ENCODE results near the gene ZFYVE16.
"Not testable (repeated sequence)": the region's sequence is repeated elsewhere in the genome, so short reads cannot be mapped to it uniquely, and the experiment has no call there.

Gene ZFYVE16

GRCh38 chr5:80399526-80400239 is 8.2 kb upstream of the ZFYVE16 start:
- DNase-seq (ENCODE audit: low read depth), result no peak
- TF ChIP-seq, protein P1, sequence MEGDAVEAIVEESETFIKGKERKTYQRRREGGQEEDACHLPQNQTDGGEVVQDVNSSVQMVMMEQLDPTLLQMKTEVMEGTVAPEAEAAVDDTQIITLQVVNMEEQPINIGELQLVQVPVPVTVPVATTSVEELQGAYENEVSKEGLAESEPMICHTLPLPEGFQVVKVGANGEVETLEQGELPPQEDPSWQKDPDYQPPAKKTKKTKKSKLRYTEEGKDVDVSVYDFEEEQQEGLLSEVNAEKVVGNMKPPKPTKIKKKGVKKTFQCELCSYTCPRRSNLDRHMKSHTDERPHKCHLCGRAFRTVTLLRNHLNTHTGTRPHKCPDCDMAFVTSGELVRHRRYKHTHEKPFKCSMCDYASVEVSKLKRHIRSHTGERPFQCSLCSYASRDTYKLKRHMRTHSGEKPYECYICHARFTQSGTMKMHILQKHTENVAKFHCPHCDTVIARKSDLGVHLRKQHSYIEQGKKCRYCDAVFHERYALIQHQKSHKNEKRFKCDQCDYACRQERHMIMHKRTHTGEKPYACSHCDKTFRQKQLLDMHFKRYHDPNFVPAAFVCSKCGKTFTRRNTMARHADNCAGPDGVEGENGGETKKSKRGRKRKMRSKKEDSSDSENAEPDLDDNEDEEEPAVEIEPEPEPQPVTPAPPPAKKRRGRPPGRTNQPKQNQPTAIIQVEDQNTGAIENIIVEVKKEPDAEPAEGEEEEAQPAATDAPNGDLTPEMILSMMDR (conservative IDR thresholded peaks at IDR 0.05; ENCODE audit: low read depth, low read length), result no peak
- H3K4me3 ChIP-seq (ENCODE audit: low read length), result no peak overlapping the region

DNA sequence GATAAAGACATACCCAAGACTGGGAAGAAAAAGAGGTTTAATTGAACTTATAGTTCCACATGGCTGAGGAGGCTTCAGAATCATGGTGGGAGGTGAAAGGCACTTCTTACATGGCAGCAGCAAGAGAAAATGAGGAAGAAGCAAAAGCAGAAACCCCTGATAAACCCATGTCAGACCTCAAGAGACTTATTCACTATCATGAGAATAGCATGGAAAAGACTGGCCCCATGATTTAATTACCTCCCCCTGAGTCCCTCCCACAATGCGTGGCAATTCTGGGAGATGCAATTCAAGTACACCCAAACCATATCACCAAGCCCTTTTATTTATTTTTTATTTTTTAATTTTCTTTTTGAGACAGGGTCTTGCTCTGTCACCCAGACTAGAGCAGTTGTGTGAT is 7.5 kb upstream of the ZFYVE16 start:
- not testable (repeated sequence) for DNase-seq (ENCODE audit: low read depth)

DNA sequence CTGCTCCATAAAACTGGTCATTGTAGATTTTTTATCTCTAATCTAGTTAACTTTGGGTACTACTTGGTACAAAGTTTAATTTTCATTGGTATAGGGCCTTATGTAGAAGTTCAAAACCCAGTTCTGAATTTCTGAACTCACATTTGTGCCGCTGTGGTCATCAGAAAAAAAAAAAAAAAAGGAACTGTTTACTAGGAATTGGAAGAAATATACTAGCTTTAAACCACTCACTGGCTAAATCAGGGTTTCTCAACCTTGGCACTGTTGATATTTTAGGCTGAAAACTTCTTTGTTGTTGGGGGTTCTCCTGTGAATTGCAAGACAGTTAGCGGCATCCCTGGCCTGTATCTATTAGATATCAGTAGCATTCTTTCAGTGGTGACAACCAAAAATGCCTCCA is 4.1 kb upstream of the ZFYVE16 start:
- TF ChIP-seq, protein P1 (conservative IDR thresholded peaks at IDR 0.05; ENCODE audit: low read depth, low read length), result no peak
- H3K4me3 ChIP-seq (ENCODE audit: low read length), result no peak overlapping the region
- no peak for DNase-seq (ENCODE audit: low read depth)

More for the DNA sequence above, 7.5 kb upstream of the ZFYVE16 start:
- not testable (repeated sequence) for H3K4me3 ChIP-seq (ENCODE audit: low read length)

DNA sequence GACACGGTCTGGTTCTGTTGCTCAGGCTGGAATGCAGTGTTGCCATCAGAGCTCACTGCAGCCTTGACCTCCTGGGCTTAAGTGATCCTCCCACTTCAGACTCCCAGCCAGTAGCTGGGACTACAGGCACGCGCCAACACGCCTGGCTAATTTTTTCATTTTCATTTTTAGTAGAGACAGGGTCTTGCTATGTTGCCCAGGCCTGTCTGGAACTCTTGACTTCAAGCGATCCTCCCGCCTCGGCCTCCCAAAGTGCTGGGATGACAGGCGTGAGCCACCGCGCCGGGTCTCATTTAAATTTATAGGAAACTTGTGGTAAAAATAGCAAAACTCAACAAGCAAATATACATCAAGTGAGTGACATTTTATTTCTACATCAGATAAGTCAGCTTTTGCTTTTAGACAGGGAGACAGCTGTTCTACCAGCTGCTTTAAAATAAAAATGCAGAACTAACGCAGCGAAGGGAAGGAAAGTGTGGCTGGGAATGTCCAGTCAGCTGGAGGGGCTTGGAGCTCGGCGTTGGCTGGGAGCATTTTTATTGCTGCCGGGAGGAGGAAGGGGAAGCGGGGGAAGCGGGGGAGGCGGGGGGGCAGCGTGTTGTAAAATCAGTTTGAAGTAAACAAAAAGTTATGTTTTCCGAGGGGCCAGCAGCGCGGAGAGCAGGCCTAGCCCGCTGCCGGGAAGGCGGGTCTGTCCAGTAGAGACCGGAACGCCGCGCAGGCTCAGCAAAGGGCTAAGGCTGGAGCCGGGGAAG is 707 bp upstream of the ZFYVE16 start:
- TF ChIP-seq, protein P1 (conservative IDR thresholded peaks at IDR 0.05; ENCODE audit: low read depth, low read length), result no peak
- no peak for DNase-seq (ENCODE audit: low read depth)
- H3K4me3 ChIP-seq (ENCODE audit: low read length), result peak overlapping the region; percentile 89

DNA sequence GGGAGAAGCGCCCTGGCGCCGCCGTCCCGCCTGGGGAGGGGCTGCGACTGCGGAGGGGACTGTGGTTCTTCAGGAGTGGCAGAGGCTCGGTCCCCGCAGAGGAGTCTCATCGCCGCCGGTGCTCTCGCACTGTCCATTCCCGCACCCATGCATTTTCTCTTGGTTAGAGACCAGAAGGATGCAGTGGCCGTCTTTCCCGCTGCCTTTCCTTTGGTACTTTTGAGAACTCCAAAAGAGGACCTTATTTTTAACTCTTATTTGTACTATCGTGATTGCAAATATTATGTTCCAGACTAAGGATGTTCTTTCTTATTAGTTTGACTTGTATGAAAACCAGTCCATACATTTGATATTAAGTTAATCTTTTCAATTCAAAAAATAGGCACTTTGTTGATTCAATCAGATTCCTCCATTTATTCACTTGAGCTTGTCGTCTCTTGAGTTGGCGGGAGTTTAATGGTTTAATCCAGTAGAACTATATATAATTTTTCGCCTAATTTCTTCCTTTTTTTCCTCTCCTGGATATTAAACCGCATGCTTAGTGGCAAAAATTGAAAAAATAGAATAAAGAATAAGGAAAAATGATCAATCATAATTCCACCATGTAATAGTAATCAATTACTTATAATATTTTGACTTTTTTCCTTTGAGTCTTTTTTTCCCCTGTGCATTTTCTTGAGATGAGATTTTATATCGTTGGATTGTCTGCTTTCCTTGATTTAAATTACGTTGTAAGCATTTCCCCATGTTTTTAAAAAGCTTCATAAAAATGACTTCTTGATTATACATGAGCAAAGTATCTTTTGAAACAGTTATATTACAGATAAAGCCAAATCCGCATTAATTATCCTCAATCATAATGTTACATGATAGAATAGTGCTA is 861 bp downstream of the ZFYVE16 start:
- DNase-seq (ENCODE audit: low read depth), result no peak
- TF ChIP-seq, protein P1 (conservative IDR thresholded peaks at IDR 0.05; ENCODE audit: low read depth, low read length), result no peak
- peak overlapping the region; percentile 89 for H3K4me3 ChIP-seq (ENCODE audit: low read length)

DNA sequence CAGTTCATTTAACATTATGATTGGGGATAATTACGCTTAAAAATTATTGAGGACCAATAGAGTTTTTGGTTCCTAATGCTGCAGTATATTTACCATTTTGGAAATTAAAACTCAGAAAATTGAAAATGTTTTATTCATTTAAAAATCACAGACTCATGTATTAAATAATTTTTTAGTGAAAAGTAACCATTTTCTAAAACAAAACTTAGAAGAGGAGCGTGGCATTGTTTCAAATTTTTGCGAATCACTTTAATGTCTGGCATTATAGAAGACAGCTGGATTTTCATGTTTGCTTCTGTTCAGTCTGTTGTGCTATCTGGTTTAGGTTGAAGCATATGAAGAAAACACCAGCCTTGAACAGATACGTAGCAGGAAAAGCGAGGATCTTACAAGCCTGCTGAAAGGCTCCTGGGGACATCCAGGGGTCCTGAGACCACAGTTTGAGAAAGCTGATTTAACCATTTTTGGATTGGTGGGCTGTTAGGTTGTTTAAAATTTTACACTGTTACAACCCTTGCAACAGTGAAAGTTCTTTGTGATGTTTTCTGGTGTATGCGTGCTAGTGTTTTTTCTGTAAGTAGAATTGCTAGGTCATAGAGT is 1.6 kb downstream of the ZFYVE16 start:
- TF ChIP-seq, protein P1 (conservative IDR thresholded peaks at IDR 0.05; ENCODE audit: low read depth, low read length), result no peak
- H3K4me3 ChIP-seq (ENCODE audit: low read length), result peak overlapping the region; percentile 89
- DNase-seq (ENCODE audit: low read depth), result no peak

Measured in retinal pigment epithelial cell (primary cell).